HepG2 (cell line): ENCODE results near the gene COPS4. TPM values are rescaled to one million over a fixed set of nuclear protein-coding genes. Genes with fewer than 3 reads are reported as not detected.
A peak's percentile ranks its signal among the peaks of the same experiment; 100 is the strongest.

Experiments used
- BCL6 ChIP-seq: IDR thresholded peaks from 2 replicates; pipeline ENCODE4 v1.6.1; 2016; ENCODE audit warnings: missing genetic modification reagents, missing compliant biosample characterization
- CAMTA2 ChIP-seq: sonication (generic); formaldehyde crosslinking; IDR thresholded peaks from 2 replicates; pipeline ENCODE4 v1.4.0; 2020; ENCODE audit warnings: mild to moderate bottlenecking, missing genetic modification reagents, borderline replicate concordance
- FOXC1 ChIP-seq: sonication (generic); formaldehyde crosslinking; IDR thresholded peaks from 2 replicates; pipeline ENCODE4 v1.8.0; 2022; ENCODE audit warnings: mild to moderate bottlenecking, missing genetic modification reagents, borderline replicate concordance
- GATA4 ChIP-seq: sonication (generic); IDR thresholded peaks from 2 replicates; pipeline ENCODE4 v1.6.1; 2016; ENCODE audit warnings: antibody characterized with exemption, low read depth, borderline replicate concordance
- HNF4A ChIP-seq: sonication (generic); formaldehyde crosslinking; IDR thresholded peaks from 2 replicates; pipeline ENCODE4 v1.4.0; 2020; ENCODE audit warnings: missing genetic modification reagents
- HOMEZ ChIP-seq: IDR thresholded peaks from 2 replicates; pipeline ENCODE4 v1.6.1; 2016; ENCODE audit warnings: low read depth
- LCORL ChIP-seq, 2 experiments: fragments of 450-650 bp in 1 of 2; sonication (generic) in 1 of 2; formaldehyde crosslinking in 1 of 2; IDR thresholded peaks; 2 replicates each; pipeline versions ENCODE4 v1.5.0 to v1.6.1; 2017 to 2020; ENCODE audit warnings: antibody characterized with exemption in 1 of 2, missing genetic modification reagents in 1 of 2
- NCOR1 ChIP-seq: fragments of 200-600 bp; sonication (generic); IDR thresholded peaks from 2 replicates; pipeline ENCODE4 v1.7.0; 2017; ENCODE audit warnings: antibody characterized with exemption, low read length, borderline replicate concordance
- POLR2G ChIP-seq: fragments of 200-400 bp; formaldehyde crosslinking; IDR thresholded peaks from 2 replicates; pipeline ENCODE4 v1.6.1; 2018; ENCODE audit warnings: mild to moderate bottlenecking, low read depth, low read length, moderate library complexity
- RARG ChIP-seq: sonication (generic); formaldehyde crosslinking; IDR thresholded peaks from 2 replicates; pipeline ENCODE4 v1.4.0; 2020; ENCODE audit warnings: low read depth, mild to moderate bottlenecking, missing genetic modification reagents
- SALL2 ChIP-seq: sonication (generic); formaldehyde crosslinking; IDR thresholded peaks from 2 replicates; pipeline ENCODE4 v1.8.1; 2023; ENCODE audit warnings: mild to moderate bottlenecking, missing genetic modification reagents, inconsistent platforms
- SNAI1 ChIP-seq: sonication (generic); formaldehyde crosslinking; IDR thresholded peaks from 2 replicates; pipeline ENCODE4 v1.5.0; 2020; ENCODE audit warnings: mild to moderate bottlenecking, missing genetic modification reagents, borderline replicate concordance
- THAP9 ChIP-seq: sonication (generic); formaldehyde crosslinking; IDR thresholded peaks from 2 replicates; pipeline ENCODE4; 2020; ENCODE audit warnings: missing genetic modification reagents, mild to moderate bottlenecking, borderline replicate concordance
- ZFP36L2 ChIP-seq: sonication (generic); formaldehyde crosslinking; IDR thresholded peaks from 2 replicates; pipeline ENCODE4 v1.4.0; 2020; ENCODE audit warnings: missing genetic modification reagents
- ZNF101 ChIP-seq: sonication (generic); formaldehyde crosslinking; IDR thresholded peaks from 2 replicates; pipeline ENCODE4 v1.4.0; 2020; ENCODE audit warnings: mild to moderate bottlenecking, low read depth, missing genetic modification reagents, borderline replicate concordance
- ZNF17 ChIP-seq: sonication (generic); formaldehyde crosslinking; IDR thresholded peaks from 2 replicates; pipeline ENCODE4 v1.5.0; 2020; ENCODE audit warnings: mild to moderate bottlenecking, missing genetic modification reagents
- ZNF180 ChIP-seq: sonication (generic); formaldehyde crosslinking; IDR thresholded peaks from 2 replicates; pipeline ENCODE4 v1.4.0; 2020; ENCODE audit warnings: low read depth, missing genetic modification reagents, borderline replicate concordance
- ZNF326 ChIP-seq: sonication (generic); formaldehyde crosslinking; IDR thresholded peaks from 2 replicates; pipeline ENCODE4 v1.4.0; 2020; ENCODE audit warnings: missing genetic modification reagents, borderline replicate concordance
- ZNF441 ChIP-seq: sonication (generic); formaldehyde crosslinking; IDR thresholded peaks from 2 replicates; pipeline ENCODE4 v1.7.0; 2021; ENCODE audit warnings: missing genetic modification reagents, borderline replicate concordance
- ZNF468 ChIP-seq: sonication (generic); formaldehyde crosslinking; IDR thresholded peaks from 2 replicates; pipeline ENCODE4 v1.8.0; 2022; ENCODE audit warnings: mild to moderate bottlenecking, moderate library complexity, missing genetic modification reagents
- ZNF547 ChIP-seq: sonication (generic); formaldehyde crosslinking; IDR thresholded peaks from 2 replicates; pipeline ENCODE4 v1.5.1; 2020; ENCODE audit warnings: mild to moderate bottlenecking, missing genetic modification reagents
- ZNF589 ChIP-seq: sonication (generic); formaldehyde crosslinking; conservative IDR thresholded peaks from 2 replicates; pipeline ENCODE4 v1.8.0; 2022; ENCODE audit warnings: mild to moderate bottlenecking, moderate library complexity, missing genetic modification reagents
- ZNF660 ChIP-seq: sonication (generic); formaldehyde crosslinking; IDR thresholded peaks from 2 replicates; pipeline ENCODE4 v1.5.1; 2020; ENCODE audit warnings: mild to moderate bottlenecking, low read depth, missing genetic modification reagents, borderline replicate concordance
- ZNF670 ChIP-seq: sonication (generic); formaldehyde crosslinking; IDR thresholded peaks from 2 replicates; pipeline ENCODE4 v1.8.0; 2022; ENCODE audit warnings: mild to moderate bottlenecking, missing genetic modification reagents, borderline replicate concordance
- ZNF674 ChIP-seq: sonication (generic); formaldehyde crosslinking; IDR thresholded peaks from 2 replicates; pipeline ENCODE4 v1.5.0; 2020; ENCODE audit warnings: low read depth, mild to moderate bottlenecking, missing genetic modification reagents
- ZNF720 ChIP-seq: sonication (generic); formaldehyde crosslinking; IDR thresholded peaks from 2 replicates; pipeline ENCODE4 v1.4.0; 2020; ENCODE audit warnings: missing genetic modification reagents
- polyA plus RNA-seq, 8 experiments: library from polyadenylated mRNA; depleted of rRNA in 3 of 8; stranded (reverse) in 7 of 8; unstranded in 1 of 8; fragments of >200 nt; fragmentation: Illumina TruSeq in 4 of 8; extraction: Trizol in 4 of 8; gene quantifications; 2 replicates each; pipeline versions ENCODE4 v1.2.1 to v1.2.3, GENCODE V29; 2011 to 2016; ENCODE audit warnings: low read depth in 4 of 8, missing spikeins in 1 of 8, mixed read lengths in 1 of 8; ENCODE audit not compliant: insufficient read depth in 1 of 8
- total RNA-seq, 5 experiments: library from RNA; depleted of rRNA; stranded (reverse); fragments of >200 nt; fragmentation: Illumina TruSeq; extraction: Trizol; gene quantifications; 2 replicates each; pipeline ENCODE4 v1.2.3, GENCODE V29; 2016; ENCODE audit warnings: low read depth in 1 of 5

The COPS4 gene
- total and polyA plus RNA-seq, 2 of the 13 experiments (the other 11 are each of a cell fraction or from before 2014, with no cell fraction given): 28.8 to 52.5 TPM

GRCh38 chr4:83012687-83013419 is 22.1 kb upstream of the COPS4 start (continued):
- TF ChIP-seq THAP9 (CRISPR knock-in tag): peak; percentile 39; the same call in 1 of the 2 replicates
- peak; percentile 98 for TF ChIP-seq HOMEZ (CRISPR knock-in tag)
- TF ChIP-seq LCORL (IDR thresholded peaks at IDR 0.05): no peak
- peak; percentile 85 for TF ChIP-seq LCORL (CRISPR knock-in tag; IDR thresholded peaks at IDR 0.05)
- TF ChIP-seq ZNF101: no peak
- TF ChIP-seq ZNF180 (CRISPR knock-in tag): 0 out of 2 replicates have a peak, but pooled peaks have one; percentile 31
- TF ChIP-seq ZNF589 (CRISPR knock-in tag): 0 out of 2 replicates have a peak, but pooled peaks have one; percentile 57
- TF ChIP-seq ZNF547 (CRISPR knock-in tag): no peak
- TF ChIP-seq ZNF720 (CRISPR knock-in tag): no peak
- TF ChIP-seq ZNF674 (CRISPR knock-in tag): no peak
- TF ChIP-seq ZFP36L2 (CRISPR knock-in tag): 0 out of 2 replicates have a peak, but pooled peaks have one; percentile 52
- no peak for TF ChIP-seq SALL2
- TF ChIP-seq ZNF468: no peak
- TF ChIP-seq CAMTA2 (CRISPR knock-in tag): no peak
- no peak for TF ChIP-seq ZNF660
- TF ChIP-seq NCOR1: 0 out of 2 replicates have a peak, but pooled peaks have one; percentile 11
- peak; percentile 88 for TF ChIP-seq POLR2G
- no peak for TF ChIP-seq GATA4
- peak; percentile 59; the same call in 1 of the 2 replicates for TF ChIP-seq ZNF441 (CRISPR knock-in tag)
- TF ChIP-seq ZNF17 (CRISPR knock-in tag): no peak
- no peak for TF ChIP-seq SNAI1 (CRISPR knock-in tag)
- no peak; the same call in 1 of the 2 replicates for TF ChIP-seq ZNF326 (CRISPR knock-in tag)
- peak; percentile 65; the same call in 1 of the 2 replicates for TF ChIP-seq FOXC1 (CRISPR knock-in tag)
- no peak for TF ChIP-seq RARG
- peak; percentile 83 for TF ChIP-seq BCL6 (CRISPR knock-in tag)
- TF ChIP-seq ZNF670 (CRISPR knock-in tag): peak; percentile 76; the same call in 1 of the 2 replicates
- peak; percentile 47; the same call in 1 of the 2 replicates for TF ChIP-seq HNF4A (CRISPR knock-in tag)
